CD4-positive, alpha-beta T cell (primary cell): Measurements from ENCODE around the gene TMEM229B. TPM values are rescaled to one million over a fixed set of nuclear protein-coding genes. Genes with fewer than 3 reads are reported as not detected.

ENCODE experiments used
- ATAC-seq: fragments of 200-7000 bp; cut with Tn5 transposase; one replicate; pipeline ENCODE4 v1.10.0; 2022; ENCODE audit warnings: mild to moderate bottlenecking; ENCODE audit not compliant: poor library complexity
- CTCF ChIA-PET: fragments of 350-600 bp; sonication (Branson Sonifier 250); formaldehyde crosslinking; loops from one replicate; lab custom pipeline; 2021; ENCODE audit warnings: antibody characterized with exemption, inconsistent platforms; lab: Charles Lee
- POLR2A ChIA-PET: fragments of 350-600 bp; sonication (Branson Sonifier 250); formaldehyde crosslinking; loops from one replicate; lab custom pipeline; 2021; ENCODE audit warnings: antibody characterized with exemption, inconsistent platforms; lab: Charles Lee
- DNase-seq, 14 experiments: peaks; one replicate each; pipeline ENCODE4 v3.0.0-alpha.2; 2013 to 2020; ENCODE audit warnings: mixed read lengths in 2 of 14
- H3K27ac ChIP-seq, 2 donors: one replicate each; pipeline versions ENCODE4 v1.5.1 to v1.7.0; 2013; ENCODE audit warnings: low read length in 2 of 2, low read depth in 1 of 2, mild to moderate bottlenecking in 1 of 2
- H3K27me3 ChIP-seq, 2 experiments: 1 replicate in 1 of 2; 2 replicates in 1 of 2; pipeline versions ENCODE4 v1.6.1 to v1.7.0; 2013; ENCODE audit warnings: low read length in 2 of 2, control low read depth in 1 of 2, mild to moderate bottlenecking in 1 of 2, moderate library complexity in 1 of 2; ENCODE audit not compliant: insufficient read depth in 2 of 2, control insufficient read depth in 1 of 2
- H3K36me3 ChIP-seq: one replicate; pipeline ENCODE4 v1.6.1; 2013; ENCODE audit warnings: low read length, control low read depth; ENCODE audit not compliant: insufficient read depth
- H3K4me1 ChIP-seq: one replicate; pipeline ENCODE4 v1.6.1; 2013; ENCODE audit warnings: low read length, control low read depth; ENCODE audit not compliant: insufficient read depth
- H3K4me3 ChIP-seq: one replicate; pipeline ENCODE4 v1.5.1; 2013; ENCODE audit warnings: mild to moderate bottlenecking, low read length, moderate library complexity
- H3K9me3 ChIP-seq, 2 experiments: 1 replicate in 1 of 2; 2 replicates in 1 of 2; pipeline versions ENCODE4 v1.6.1 to v1.7.0; 2013; ENCODE audit warnings: low read length in 2 of 2, mild to moderate bottlenecking in 2 of 2, control low read depth in 1 of 2, moderate library complexity in 1 of 2; ENCODE audit not compliant: control insufficient read depth in 1 of 2, insufficient read depth in 1 of 2
- H3K27ac Mint-ChIP-seq: one replicate; pipeline ENCODE4 v1.8.0; 2020; ENCODE audit warnings: mixed read lengths
- H3K27me3 Mint-ChIP-seq: one replicate; pipeline ENCODE4 v1.8.0; 2021; ENCODE audit warnings: mixed read lengths
- H3K36me3 Mint-ChIP-seq: one replicate; pipeline ENCODE4 v1.8.0; 2021; ENCODE audit warnings: low read depth, mixed read lengths
- H3K4me1 Mint-ChIP-seq: one replicate; pipeline ENCODE4 v1.8.0; 2021; ENCODE audit warnings: low read depth, mixed read lengths
- H3K4me3 Mint-ChIP-seq: one replicate; pipeline ENCODE4 v1.8.0; 2020; ENCODE audit warnings: mild to moderate bottlenecking, mixed read lengths
- H3K9me3 Mint-ChIP-seq: one replicate; pipeline ENCODE4 v1.8.0; 2020; ENCODE audit warnings: mixed read lengths
- CTCF ChIP-seq: fragments of 200-600 bp; IDR thresholded peaks from one replicate; pipeline ENCODE4 v1.8.0; 2022; ENCODE audit warnings: antibody characterized with exemption, mild to moderate bottlenecking
- intact Hi-C, 2 experiments: fragments of 100-400 bp; cut with DNase I in 1 of 2; cut with micrococcal nuclease in 1 of 2; formaldehyde crosslinking; loops; one replicate each; pipeline versions ENCODE4 v1.15.1 to v1.9.0; 2023 to 2025; cut with DNase I, micrococcal nuclease
- total RNA-seq, 174 experiments: library from RNA in 2 of 174; stranded (reverse) in 2 of 174; gene quantifications; one replicate each; pipeline ENCODE4 v1.2.3 and lab custom pipeline; 2021 to 2026

TMEM229B gene
- total RNA-seq, 2 experiments from 2014 or later: 7.1 to 9.1 TPM

- POLR2A ChIA-PET: no interaction called here
Measured at GRCh38 chr14:67529947-67530935, 41.7 kb upstream of the TMEM229B start.

GRCh38 chr14:67528276-67528675 lies 39.8 kb upstream of the TMEM229B start:
- H3K4me3 ChIP-seq: no peak overlapping the region
- H3K4me1 Mint-ChIP-seq: no peaks in the 10 kb centered on the region
- H3K9me3 Mint-ChIP-seq: no peaks in the 10 kb centered on the region
- peaks cover 13 to 28% of the 10 kb centered on the region in 2 experiments for H3K27me3 ChIP-seq
- no peaks in the 10 kb centered on the region for H3K36me3 Mint-ChIP-seq
- no peaks in the 10 kb centered on the region for H3K36me3 ChIP-seq
- no peaks in the 10 kb centered on the region for H3K9me3 ChIP-seq
- no peak overlapping the region for H3K4me3 Mint-ChIP-seq
- peaks cover 11% of the 10 kb centered on the region for H3K4me1 ChIP-seq
- DNase-seq (no peak), ATAC-seq (no peak)
- TF ChIP-seq CTCF: no peak
- no peak overlapping the region for H3K27ac ChIP-seq
- H3K27ac Mint-ChIP-seq: no peak overlapping the region
- CTCF ChIA-PET: interaction anchor here (0.6 kb wide), 1 partner anchor 101 kb away, joined by 3 read pairs; no protein-coding TSS in a partner anchor
- intact Hi-C loops: loop anchor here (5.0 kb wide), 2 partner anchors 44 to 139 kb away; no protein-coding TSS in a partner anchor
- H3K27me3 Mint-ChIP-seq: peaks cover 43% of the 10 kb centered on the region
- POLR2A ChIA-PET: interaction anchor here (1.3 kb wide), 1 partner anchor 15 kb away, joined by 3 read pairs; no protein-coding TSS in a partner anchor

More at GRCh38 chr14:67529947-67530935, 41.7 kb upstream of the TMEM229B start:
- no peak for TF ChIP-seq CTCF
- no peak overlapping the region for H3K27ac ChIP-seq
- CTCF ChIA-PET: interaction anchor here (1.0 kb wide), 1 partner anchor 41 kb away, joined by 3 read pairs; no protein-coding TSS in a partner anchor
- Mint-ChIP-seq H3K9me3 (no peaks in the 10 kb centered on the region), H3K36me3 (no peaks in the 10 kb centered on the region), H3K4me1 (peaks cover 4% of the 10 kb centered on the region), H3K27ac (no peak overlapping the region), H3K27me3 (peaks cover 40% of the 10 kb centered on the region), H3K4me3 (no peak overlapping the region)
- peaks cover 11% of the 10 kb centered on the region for H3K4me1 ChIP-seq
- ATAC-seq (no peak), DNase-seq (no peak)
- no peaks in the 10 kb centered on the region for H3K36me3 ChIP-seq
- peaks cover 13 to 18% of the 10 kb centered on the region in 2 experiments for H3K27me3 ChIP-seq
- intact Hi-C loops: loop anchor here (1.0 to 5.0 kb wide), 3 partner anchors 42 to 137 kb away; no protein-coding TSS in a partner anchor
- H3K4me3 ChIP-seq: no peak overlapping the region
- no peaks in the 10 kb centered on the region for H3K9me3 ChIP-seq

- Mint-ChIP-seq H3K4me3 (no peak overlapping the region), H3K36me3 (no peaks in the 10 kb centered on the region), H3K27me3 (peaks cover 43% of the 10 kb centered on the region), H3K4me1 (no peaks in the 10 kb centered on the region), H3K27ac (no peak overlapping the region), H3K9me3 (no peaks in the 10 kb centered on the region)
- H3K36me3 ChIP-seq: no peaks in the 10 kb centered on the region
- intact Hi-C loops: loop anchor here (2.0 to 5.0 kb wide), 3 partner anchors 45 to 177 kb away; no protein-coding TSS in a partner anchor
- POLR2A ChIA-PET: interaction anchor here (1.3 kb wide), 1 partner anchor 14 kb away, joined by 3 read pairs; no protein-coding TSS in a partner anchor
- TF ChIP-seq CTCF: no peak
- peaks cover 13 to 28% of the 10 kb centered on the region in 2 experiments for H3K27me3 ChIP-seq
- CTCF ChIA-PET: interaction anchor here (0.6 kb wide), 1 partner anchor 101 kb away, joined by 3 read pairs; no protein-coding TSS in a partner anchor
- DNase-seq (no peak), ATAC-seq (no peak)
- no peak overlapping the region for H3K27ac ChIP-seq
- peaks cover 10% of the 10 kb centered on the region for H3K4me1 ChIP-seq
- no peak overlapping the region for H3K4me3 ChIP-seq
- no peaks in the 10 kb centered on the region for H3K9me3 ChIP-seq
Measured at GRCh38 chr14:67527756-67528155, 39.2 kb upstream of the TMEM229B start.
